OCI-LY1 (cell line): Measurements from ENCODE around the gene RNF141.

Experiments used
- EZH2 ChIP-seq: fragments of 200-600 bp; sonication (generic), shearing (Covaris generic); IDR thresholded peaks from 2 replicates; pipeline ENCODE4 v1.8.0; 2017; ENCODE audit warnings: borderline replicate concordance, mixed run types, mild to moderate bottlenecking, antibody characterized with exemption, low read length, moderate library complexity, mixed read lengths
- TF ChIP-seq, protein P1 (sequence below): fragments of 200-600 bp; sonication (generic), shearing (Covaris generic); IDR thresholded peaks from 2 replicates; pipeline ENCODE4 v1.5.1; 2017; ENCODE audit warnings: mild to moderate bottlenecking, antibody characterized with exemption, low read length, moderate library complexity, mixed read lengths

- TF ChIP-seq, protein P1, sequence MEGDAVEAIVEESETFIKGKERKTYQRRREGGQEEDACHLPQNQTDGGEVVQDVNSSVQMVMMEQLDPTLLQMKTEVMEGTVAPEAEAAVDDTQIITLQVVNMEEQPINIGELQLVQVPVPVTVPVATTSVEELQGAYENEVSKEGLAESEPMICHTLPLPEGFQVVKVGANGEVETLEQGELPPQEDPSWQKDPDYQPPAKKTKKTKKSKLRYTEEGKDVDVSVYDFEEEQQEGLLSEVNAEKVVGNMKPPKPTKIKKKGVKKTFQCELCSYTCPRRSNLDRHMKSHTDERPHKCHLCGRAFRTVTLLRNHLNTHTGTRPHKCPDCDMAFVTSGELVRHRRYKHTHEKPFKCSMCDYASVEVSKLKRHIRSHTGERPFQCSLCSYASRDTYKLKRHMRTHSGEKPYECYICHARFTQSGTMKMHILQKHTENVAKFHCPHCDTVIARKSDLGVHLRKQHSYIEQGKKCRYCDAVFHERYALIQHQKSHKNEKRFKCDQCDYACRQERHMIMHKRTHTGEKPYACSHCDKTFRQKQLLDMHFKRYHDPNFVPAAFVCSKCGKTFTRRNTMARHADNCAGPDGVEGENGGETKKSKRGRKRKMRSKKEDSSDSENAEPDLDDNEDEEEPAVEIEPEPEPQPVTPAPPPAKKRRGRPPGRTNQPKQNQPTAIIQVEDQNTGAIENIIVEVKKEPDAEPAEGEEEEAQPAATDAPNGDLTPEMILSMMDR: no peak
- TF ChIP-seq EZH2: no peak
Observed at GRCh38 chr11:10572533-10572932, 31.5 kb upstream of the RNF141 start.
